Measurements from ENCODE around the gene HIBCH. TPM values are rescaled to one million over a fixed set of nuclear protein-coding genes. Genes with fewer than 3 reads are reported as not detected.
A peak's percentile ranks its signal among the peaks of the same experiment; 100 is the strongest.
"Not testable (repeated sequence)": the region's sequence is repeated elsewhere in the genome, so short reads cannot be mapped to it uniquely, and the experiment has no call there.

HIBCH gene
- polyA plus RNA-seq, 1 donor: 46.6 TPM

GRCh38 chr2:190343536-190344275 lies 24.1 kb upstream of the HIBCH start, which contains the start of gene INPP1:
Gene INPP1, plus strand, starts transcription at chr2:190343589. Its CDS starts 16,514 bp downstream, at chr2:190360103.
- Histone ChIP-seq H3K27ac (ENCODE audit: low read length) (peak within 1 kb of the TSS; percentile 77), H3K27me3 (ENCODE audit: control insufficient read depth, insufficient read depth, low read length) (no peaks in the 10 kb centered on the region), H3K4me3 (ENCODE audit: low read length) (peak within 1 kb of the TSS; percentile 73), H3K4me1 (ENCODE audit: control insufficient read depth, insufficient read depth, low read length) (peaks cover 6% of the 10 kb centered on the region), H3K36me3 (ENCODE audit: control insufficient read depth, insufficient read depth, low read length) (no peaks in the 10 kb centered on the region), H3K9me3 (ENCODE audit: control insufficient read depth, low read depth, low read length) (no peaks in the 10 kb centered on the region)
- peak; percentile 58 to 84 for DNase-seq
- no CpG with 5 or more reads among the region's 99 CpGs for WGBS (ENCODE audit: insufficient coverage, low lambda C conversion rate)

DNA sequence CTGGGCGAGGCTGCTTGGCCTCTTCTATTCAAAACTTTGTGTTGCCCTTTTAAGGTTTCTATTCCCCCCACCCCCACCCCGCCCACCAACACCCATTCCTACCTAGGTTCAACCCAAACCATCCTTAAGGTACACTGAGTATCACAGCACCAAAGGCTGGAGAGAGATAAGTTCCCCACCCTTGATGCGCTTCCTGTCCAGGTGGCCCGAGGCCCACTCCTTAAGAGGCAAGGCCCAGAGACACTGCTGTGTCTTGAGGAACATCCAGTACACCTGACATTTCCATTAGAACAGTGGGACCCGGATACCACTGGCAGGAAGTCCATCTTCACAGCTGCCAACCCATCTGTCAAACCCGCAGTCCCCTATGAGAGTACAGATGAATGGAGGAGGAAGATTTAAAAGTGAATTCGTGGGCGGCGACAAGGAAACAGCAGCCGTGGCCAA lies 23.5 kb upstream of the HIBCH start:
- no CpG with 5 or more reads among the region's 10 CpGs for WGBS (ENCODE audit: insufficient coverage, low lambda C conversion rate)
- Histone ChIP-seq H3K27me3 (ENCODE audit: control insufficient read depth, insufficient read depth, low read length) (no peaks in the 10 kb centered on the region), H3K36me3 (ENCODE audit: control insufficient read depth, insufficient read depth, low read length) (no peaks in the 10 kb centered on the region), H3K4me3 (ENCODE audit: low read length) (peak overlapping the region; percentile 73), H3K4me1 (ENCODE audit: control insufficient read depth, insufficient read depth, low read length) (peaks cover 6% of the 10 kb centered on the region), H3K9me3 (ENCODE audit: control insufficient read depth, low read depth, low read length) (no peaks in the 10 kb centered on the region), H3K27ac (ENCODE audit: low read length) (peak overlapping the region; percentile 77)
- DNase-seq: no peak

DNA sequence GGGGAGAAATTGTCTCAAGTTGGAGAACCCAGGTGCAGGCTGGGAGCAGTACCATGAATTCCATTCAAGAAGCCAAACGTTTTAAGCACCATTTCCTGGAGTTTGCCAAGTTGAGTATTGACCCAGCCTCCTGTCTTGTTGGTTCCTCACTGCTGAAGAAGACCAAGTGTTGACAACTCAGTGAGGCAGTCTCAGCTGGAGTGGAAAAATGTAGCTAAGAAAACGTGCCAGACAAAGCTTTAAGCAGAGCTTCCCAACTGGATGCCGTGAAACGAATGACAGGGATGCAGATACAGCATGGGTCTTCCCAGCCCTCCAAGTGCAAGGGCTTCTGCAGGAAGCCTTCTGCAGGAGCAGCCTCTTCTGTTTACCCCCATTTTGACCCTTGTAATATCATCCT lies 23.0 kb upstream of the HIBCH start:
- no peak overlapping the region for H3K4me3 ChIP-seq (ENCODE audit: low read length)
- H3K36me3 ChIP-seq (ENCODE audit: control insufficient read depth, insufficient read depth, low read length): no peaks in the 10 kb centered on the region
- peak overlapping the region; percentile 77 for H3K27ac ChIP-seq (ENCODE audit: low read length)
- no peaks in the 10 kb centered on the region for H3K9me3 ChIP-seq (ENCODE audit: control insufficient read depth, low read depth, low read length)
- no peaks in the 10 kb centered on the region for H3K27me3 ChIP-seq (ENCODE audit: control insufficient read depth, insufficient read depth, low read length)
- WGBS (ENCODE audit: insufficient coverage, low lambda C conversion rate): 58% methylated on average over 2 of the region's 4 CpGs
- peaks cover 6% of the 10 kb centered on the region for H3K4me1 ChIP-seq (ENCODE audit: control insufficient read depth, insufficient read depth, low read length)
- peak in 1 of 2 donors; percentile 40 for DNase-seq

DNA sequence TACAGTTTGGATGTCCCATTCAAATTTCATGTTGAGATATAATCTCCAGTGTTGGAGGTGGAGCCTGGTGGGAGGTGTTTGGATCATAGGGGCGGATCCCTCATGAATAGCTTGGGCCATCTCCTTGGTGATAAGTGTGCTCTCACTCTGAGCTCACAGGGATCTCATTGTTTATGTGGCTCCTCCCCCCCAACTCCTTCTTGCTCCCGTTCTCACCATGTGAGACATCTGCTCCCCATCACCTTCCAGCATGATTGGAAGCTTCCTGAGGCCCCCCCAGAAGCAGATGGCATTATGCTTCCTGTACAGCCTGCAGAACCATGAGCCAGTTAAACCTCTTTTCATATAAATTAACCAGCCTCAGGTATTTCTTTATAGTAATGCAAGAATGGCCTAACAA lies 20.7 kb upstream of the HIBCH start:
- Histone ChIP-seq H3K4me3 (ENCODE audit: low read length) (no peak overlapping the region), H3K27me3 (ENCODE audit: control insufficient read depth, insufficient read depth, low read length) (no peaks in the 10 kb centered on the region), H3K27ac (ENCODE audit: low read length) (no peak overlapping the region), H3K36me3 (ENCODE audit: control insufficient read depth, insufficient read depth, low read length) (no peaks in the 10 kb centered on the region), H3K4me1 (ENCODE audit: control insufficient read depth, insufficient read depth, low read length) (peaks cover 11% of the 10 kb centered on the region), H3K9me3 (ENCODE audit: control insufficient read depth, low read depth, low read length) (no peaks in the 10 kb centered on the region)
- DNase-seq: peak in 1 of 2 donors; percentile 25
- WGBS (ENCODE audit: insufficient coverage, low lambda C conversion rate): no CpG with 5 or more reads among the region's 2 CpGs

DNA sequence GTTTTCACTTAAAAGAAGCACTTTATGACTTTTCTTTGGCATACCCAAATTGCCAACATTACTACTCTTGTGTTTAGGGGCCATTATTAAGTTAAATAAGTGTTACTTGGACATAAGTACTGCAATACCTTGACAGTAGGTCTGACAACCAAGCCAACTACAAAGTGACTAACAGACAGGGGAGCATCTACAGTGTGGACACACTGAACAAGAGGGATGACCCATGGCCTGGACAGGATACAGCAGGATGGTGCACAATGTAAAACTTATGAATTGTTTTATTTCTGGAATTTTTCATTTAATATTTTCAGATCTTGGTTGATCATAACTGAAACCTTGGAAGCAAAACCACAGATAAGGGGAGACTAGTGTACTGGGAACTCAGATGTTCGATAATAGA lies 19.8 kb upstream of the HIBCH start:
- Histone ChIP-seq H3K36me3 (ENCODE audit: control insufficient read depth, insufficient read depth, low read length) (no peaks in the 10 kb centered on the region), H3K4me3 (ENCODE audit: low read length) (no peak overlapping the region), H3K4me1 (ENCODE audit: control insufficient read depth, insufficient read depth, low read length) (peaks cover 8% of the 10 kb centered on the region), H3K9me3 (ENCODE audit: control insufficient read depth, low read depth, low read length) (no peaks in the 10 kb centered on the region), H3K27ac (ENCODE audit: low read length) (no peak overlapping the region), H3K27me3 (ENCODE audit: control insufficient read depth, insufficient read depth, low read length) (no peaks in the 10 kb centered on the region)
- WGBS (ENCODE audit: insufficient coverage, low lambda C conversion rate): no CpG with 5 or more reads among the region's 1 CpG
- no peak for DNase-seq

- Histone ChIP-seq H3K27ac (ENCODE audit: low read length) (no peak overlapping the region), H3K27me3 (ENCODE audit: control insufficient read depth, insufficient read depth, low read length) (no peaks in the 10 kb centered on the region), H3K36me3 (ENCODE audit: control insufficient read depth, insufficient read depth, low read length) (no peaks in the 10 kb centered on the region), H3K9me3 (ENCODE audit: control insufficient read depth, low read depth, low read length) (no peaks in the 10 kb centered on the region), H3K4me3 (ENCODE audit: low read length) (no peak overlapping the region), H3K4me1 (ENCODE audit: control insufficient read depth, insufficient read depth, low read length) (peaks cover 11% of the 10 kb centered on the region)
- no CpG with 5 or more reads among the region's 1 CpG for WGBS (ENCODE audit: insufficient coverage, low lambda C conversion rate)
- no peak for DNase-seq
Measured at GRCh38 chr2:190338453-190338852, 18.8 kb upstream of the HIBCH start.

GRCh38 chr2:190336420-190336819 lies 16.8 kb upstream of the HIBCH start:
- H3K4me1 ChIP-seq (ENCODE audit: control insufficient read depth, insufficient read depth, low read length): peaks cover 15% of the 10 kb centered on the region
- DNase-seq: no peak
- no peaks in the 10 kb centered on the region for H3K27me3 ChIP-seq (ENCODE audit: control insufficient read depth, insufficient read depth, low read length)
- H3K4me3 ChIP-seq (ENCODE audit: low read length): no peak overlapping the region
- H3K36me3 ChIP-seq (ENCODE audit: control insufficient read depth, insufficient read depth, low read length): no peaks in the 10 kb centered on the region
- no peak overlapping the region for H3K27ac ChIP-seq (ENCODE audit: low read length)
- WGBS (ENCODE audit: insufficient coverage, low lambda C conversion rate): 100% methylated on average over 1 of the region's 2 CpGs
- no peaks in the 10 kb centered on the region for H3K9me3 ChIP-seq (ENCODE audit: control insufficient read depth, low read depth, low read length)

- H3K27me3 ChIP-seq (ENCODE audit: control insufficient read depth, insufficient read depth, low read length); H3K4me3 ChIP-seq (ENCODE audit: low read length); H3K36me3 ChIP-seq (ENCODE audit: control insufficient read depth, insufficient read depth, low read length); H3K9me3 ChIP-seq (ENCODE audit: control insufficient read depth, low read depth, low read length): not testable (repeated sequence)
- DNase-seq: peak in 1 of 2 donors; percentile 32
- Histone ChIP-seq H3K4me1 (ENCODE audit: control insufficient read depth, insufficient read depth, low read length) (peaks cover 15% of the 10 kb centered on the region), H3K27ac (ENCODE audit: low read length) (peak overlapping the region; percentile 74)
- no CpG with 5 or more reads among the region's 4 CpGs for WGBS (ENCODE audit: insufficient coverage, low lambda C conversion rate)
Measured at GRCh38 chr2:190335584-190335983, 16.0 kb upstream of the HIBCH start.

GRCh38 chr2:190335225-190335559 lies 15.6 kb upstream of the HIBCH start:
- Histone ChIP-seq H3K4me3 (ENCODE audit: low read length) (peak overlapping the region; percentile 1), H3K27me3 (ENCODE audit: control insufficient read depth, insufficient read depth, low read length) (no peaks in the 10 kb centered on the region), H3K27ac (ENCODE audit: low read length) (peak overlapping the region; percentile 74), H3K9me3 (ENCODE audit: control insufficient read depth, low read depth, low read length) (no peaks in the 10 kb centered on the region), H3K36me3 (ENCODE audit: control insufficient read depth, insufficient read depth, low read length) (no peaks in the 10 kb centered on the region), H3K4me1 (ENCODE audit: control insufficient read depth, insufficient read depth, low read length) (peaks cover 15% of the 10 kb centered on the region)
- no peak for DNase-seq

DNA sequence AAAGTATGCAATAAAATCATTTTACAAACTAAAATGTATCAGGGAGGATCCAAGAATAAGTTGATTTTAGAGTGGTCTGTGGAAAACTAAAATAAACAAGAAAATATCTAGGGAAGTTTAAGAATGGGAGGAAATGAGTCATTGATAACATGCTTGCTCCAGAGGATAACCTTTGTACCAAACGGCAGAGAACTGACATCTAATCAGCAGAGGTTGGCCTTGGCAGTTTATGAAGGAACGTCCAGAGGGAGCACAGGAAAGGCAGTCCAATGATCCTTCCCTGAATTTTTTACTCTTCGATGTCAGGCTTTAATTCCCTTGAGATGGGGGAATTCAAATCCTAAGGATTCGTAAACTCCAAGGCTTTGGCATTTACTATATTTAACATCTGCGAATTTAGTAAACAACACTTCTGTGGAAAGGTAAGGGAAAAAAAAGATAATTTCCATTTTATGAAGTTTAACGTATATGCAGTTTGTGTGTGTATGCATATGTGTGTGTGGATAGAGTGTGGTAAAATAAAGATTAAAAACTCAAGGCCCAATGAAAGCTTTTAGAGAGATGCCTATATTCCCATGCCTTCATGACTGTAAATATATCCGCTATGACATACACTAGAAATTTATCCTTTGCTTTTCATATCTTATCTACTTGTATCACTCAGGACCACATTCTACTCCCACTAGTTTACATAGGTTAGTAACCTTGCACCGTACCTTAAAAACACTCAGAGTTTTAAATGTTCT lies 15.0 kb upstream of the HIBCH start:
- H3K36me3 ChIP-seq (ENCODE audit: control insufficient read depth, insufficient read depth, low read length): no peaks in the 10 kb centered on the region
- H3K4me3 ChIP-seq (ENCODE audit: low read length): peak overlapping the region; percentile 1
- H3K4me1 ChIP-seq (ENCODE audit: control insufficient read depth, insufficient read depth, low read length): peaks cover 15% of the 10 kb centered on the region
- H3K27me3 ChIP-seq (ENCODE audit: control insufficient read depth, insufficient read depth, low read length): no peaks in the 10 kb centered on the region
- peak; percentile 83 to 93 for DNase-seq
- no peaks in the 10 kb centered on the region for H3K9me3 ChIP-seq (ENCODE audit: control insufficient read depth, low read depth, low read length)
- 8% methylated on average over 2 of the region's 8 CpGs for WGBS (ENCODE audit: insufficient coverage, low lambda C conversion rate)
- peak overlapping the region; percentile 74 for H3K27ac ChIP-seq (ENCODE audit: low read length)

All from large intestine (tissue), 3 donors.